SH-SY5Y (cell line): Measurements from ENCODE around the gene RAB27B.

Experiments
- GATA2 ChIP-seq: IDR thresholded peaks from 2 replicates; pipeline ENCODE4 v1.6.1; 2011; ENCODE audit warnings: mild to moderate bottlenecking, low read depth, low read length
- GATA3 ChIP-seq: IDR thresholded peaks from 2 replicates; pipeline ENCODE4 v1.6.1; 2011; ENCODE audit warnings: low read depth, mild to moderate bottlenecking, low read length, moderate library complexity

GRCh38 chr18:54899500-54899899, 71.2 kb downstream of the RAB27B start:
- TF ChIP-seq GATA3 (no peak), GATA2 (no peak)
